H9 (cell line): Measurements from ENCODE around the gene LSM4. TPM values are rescaled to one million over a fixed set of nuclear protein-coding genes. Genes with fewer than 3 reads are reported as not detected.

Source experiments
- DNase-seq: peaks from one replicate; pipeline ENCODE4 v3.0.0-alpha.2; 2017
- H2AFZ ChIP-seq: one replicate; pipeline ENCODE4 v1.6.1; 2013; ENCODE audit warnings: mild to moderate bottlenecking, low read length, control low read depth, moderate library complexity
- H2AK5ac ChIP-seq: 2 replicates; pipeline ENCODE4 v1.6.1; 2013; ENCODE audit warnings: low read length, control low read depth, mixed read lengths; ENCODE audit not compliant: insufficient read length
- H2BK120ac ChIP-seq: one replicate; pipeline ENCODE4 v1.6.1; 2013; ENCODE audit warnings: low read depth, mild to moderate bottlenecking, low read length, control low read depth, inconsistent platforms; ENCODE audit not compliant: poor library complexity, severe bottlenecking
- H2BK12ac ChIP-seq: 2 replicates; pipeline ENCODE4 v1.6.1; 2013; ENCODE audit warnings: low read length, control low read depth, mixed read lengths, low read depth; ENCODE audit not compliant: insufficient read length
- H2BK15ac ChIP-seq: 2 replicates; pipeline ENCODE4 v1.6.1; 2013; ENCODE audit warnings: low read depth, low read length, control low read depth
- H2BK20ac ChIP-seq: one replicate; pipeline ENCODE4 v1.6.1; 2013; ENCODE audit warnings: low read depth, mild to moderate bottlenecking, low read length, control low read depth, inconsistent platforms; ENCODE audit not compliant: poor library complexity, severe bottlenecking
- H2BK5ac ChIP-seq: 2 replicates; pipeline ENCODE4 v1.6.1; 2013; ENCODE audit warnings: low read length, control low read depth, mixed read lengths; ENCODE audit not compliant: insufficient read length
- H3K14ac ChIP-seq: 2 replicates; pipeline ENCODE4 v1.6.1; 2013; ENCODE audit warnings: low read length, control low read depth; ENCODE audit not compliant: insufficient read depth
- H3K18ac ChIP-seq: 2 replicates; pipeline ENCODE4 v1.6.1; 2013; ENCODE audit warnings: low read depth, mild to moderate bottlenecking, mixed read lengths, low read length, control low read depth; ENCODE audit not compliant: insufficient read length
- H3K23ac ChIP-seq: 2 replicates; pipeline ENCODE4 v1.6.1; 2013; ENCODE audit warnings: low read length, control low read depth, mixed read lengths, low read depth; ENCODE audit not compliant: insufficient read length
- H3K23me2 ChIP-seq: 2 replicates; pipeline ENCODE4 v1.6.1; 2013; ENCODE audit warnings: low read depth, mild to moderate bottlenecking, mixed read lengths, low read length, control low read depth; ENCODE audit not compliant: insufficient read length, poor library complexity, severe bottlenecking
- H3K27ac ChIP-seq: 2 replicates; pipeline ENCODE4 v1.5.1; 2013; ENCODE audit warnings: low read length, control low read depth, mixed read lengths, low read depth; ENCODE audit not compliant: insufficient read length
- H3K27me3 ChIP-seq: 2 replicates; pipeline ENCODE4 v1.6.1; 2013; ENCODE audit warnings: low read length, control low read depth, inconsistent platforms; ENCODE audit not compliant: insufficient read depth
- H3K4ac ChIP-seq: 2 replicates; pipeline ENCODE4 v1.6.1; 2013; ENCODE audit warnings: low read depth, mild to moderate bottlenecking, control low read depth, inconsistent platforms, low read length, moderate library complexity
- H3K4me1 ChIP-seq: 2 replicates; pipeline ENCODE4 v1.6.1; 2013; ENCODE audit warnings: low read length, control low read depth, inconsistent platforms; ENCODE audit not compliant: insufficient read depth
- H3K4me2 ChIP-seq: 2 replicates; pipeline ENCODE4 v1.6.1; 2013; ENCODE audit warnings: low read length, control low read depth, mixed read lengths; ENCODE audit not compliant: insufficient read length, insufficient read depth
- H3K56ac ChIP-seq: 2 replicates; pipeline ENCODE4 v1.6.1; 2013; ENCODE audit warnings: low read depth, mild to moderate bottlenecking, mixed read lengths, low read length, control low read depth; ENCODE audit not compliant: insufficient read length
- H3K79me1 ChIP-seq: 2 replicates; pipeline ENCODE4 v1.6.1; 2013; ENCODE audit warnings: low read depth, mild to moderate bottlenecking, moderate library complexity, low read length, control low read depth, inconsistent platforms; ENCODE audit not compliant: insufficient read depth, poor library complexity, severe bottlenecking
- H3K79me2 ChIP-seq: 2 replicates; pipeline ENCODE4 v1.6.1; 2013; ENCODE audit warnings: low read length, control low read depth, inconsistent platforms; ENCODE audit not compliant: insufficient read depth
- H3K9ac ChIP-seq: 2 replicates; pipeline ENCODE4 v1.6.1; 2013; ENCODE audit warnings: low read length, control low read depth, mixed read lengths; ENCODE audit not compliant: insufficient read length; ENCODE audit errors: extremely low read depth
- H3K9me3 ChIP-seq: one replicate; pipeline ENCODE4 v1.6.1; 2013; ENCODE audit warnings: low read depth, low read length, inconsistent platforms; ENCODE audit not compliant: control insufficient read depth
- H3T11ph ChIP-seq: one replicate; pipeline ENCODE4 v1.6.1; 2013; ENCODE audit warnings: mild to moderate bottlenecking, low read length, control low read depth, inconsistent platforms
- H4K20me1 ChIP-seq: one replicate; pipeline ENCODE4 v1.6.1; 2013; ENCODE audit not compliant: control insufficient read depth, insufficient read length, insufficient read depth
- H4K5ac ChIP-seq: 2 replicates; pipeline ENCODE4 v1.6.1; 2013; ENCODE audit warnings: low read depth, mild to moderate bottlenecking, mixed read lengths, low read length, control low read depth; ENCODE audit not compliant: insufficient read length
- H4K8ac ChIP-seq: replicated peaks from 2 replicates; pipeline ENCODE4 v1.6.1; 2013; ENCODE audit warnings: low read length, control low read depth, mixed read lengths, low read depth; ENCODE audit not compliant: insufficient read length
- H4K91ac ChIP-seq: 2 replicates; pipeline ENCODE4 v1.6.1; 2013; ENCODE audit warnings: low read depth, mild to moderate bottlenecking, moderate library complexity, mixed read lengths, low read length, control low read depth; ENCODE audit not compliant: insufficient read length
- H3K27ac Mint-ChIP-seq, 3 experiments: 2 replicates in 2 of 3; 3 replicates in 1 of 3; pipeline ENCODE4 v1.8.0; 2020 to 2021; ENCODE audit warnings: mixed read lengths in 3 of 3, mild to moderate bottlenecking in 1 of 3, moderate library complexity in 1 of 3
- H3K27me3 Mint-ChIP-seq: 2 replicates; pipeline ENCODE4 v1.8.0; 2021; ENCODE audit warnings: low read depth, mild to moderate bottlenecking, moderate library complexity, mixed read lengths
- H3K36me3 Mint-ChIP-seq, 3 experiments: 2 replicates in 2 of 3; 3 replicates in 1 of 3; pipeline ENCODE4 v1.8.0; 2020 to 2021; ENCODE audit warnings: low read depth in 3 of 3, mixed read lengths in 3 of 3; ENCODE audit not compliant: insufficient read depth in 1 of 3
- H3K4me1 Mint-ChIP-seq, 2 experiments: 2 replicates each; pipeline ENCODE4 v1.8.0; 2020; ENCODE audit warnings: mixed read lengths in 2 of 2
- H3K4me3 Mint-ChIP-seq, 2 experiments: 2 replicates in 1 of 2; 3 replicates in 1 of 2; pipeline ENCODE4 v1.8.0; 2020 to 2021; ENCODE audit warnings: mild to moderate bottlenecking in 2 of 2, mixed read lengths in 2 of 2, moderate library complexity in 1 of 2
- H3K9me3 Mint-ChIP-seq, 2 experiments: 2 replicates in 1 of 2; 3 replicates in 1 of 2; pipeline ENCODE4 v1.8.0; 2020; ENCODE audit warnings: mild to moderate bottlenecking in 2 of 2, mixed read lengths in 2 of 2, moderate library complexity in 1 of 2
- CTCF ChIP-seq: fragments of 200-600 bp; sonication (generic); conservative IDR thresholded peaks from 3 replicates; pipeline ENCODE4 v1.8.0; 2021; ENCODE audit warnings: antibody characterized with exemption, mild to moderate bottlenecking
- WGBS: extraction: QIAGEN DNeasy Blood & Tissue Kit; methylation state at CpG from one replicate; pipeline ENCODE4 v1.1.7; 2013; ENCODE audit warnings: missing lambda C conversion rate, low lambda C conversion rate, mixed read lengths; ENCODE audit not compliant: insufficient read length; ENCODE audit errors: extremely low coverage; 5-methylcytosine and 5-hydroxymethylcytosine counted together
- total RNA-seq: library from RNA; stranded (reverse); gene quantifications from 2 replicates; pipeline ENCODE4 v1.2.1, GENCODE V29; 2021

The LSM4 gene
- total RNA-seq, 1 experiment from 2014 or later, result 342 TPM

DNA sequence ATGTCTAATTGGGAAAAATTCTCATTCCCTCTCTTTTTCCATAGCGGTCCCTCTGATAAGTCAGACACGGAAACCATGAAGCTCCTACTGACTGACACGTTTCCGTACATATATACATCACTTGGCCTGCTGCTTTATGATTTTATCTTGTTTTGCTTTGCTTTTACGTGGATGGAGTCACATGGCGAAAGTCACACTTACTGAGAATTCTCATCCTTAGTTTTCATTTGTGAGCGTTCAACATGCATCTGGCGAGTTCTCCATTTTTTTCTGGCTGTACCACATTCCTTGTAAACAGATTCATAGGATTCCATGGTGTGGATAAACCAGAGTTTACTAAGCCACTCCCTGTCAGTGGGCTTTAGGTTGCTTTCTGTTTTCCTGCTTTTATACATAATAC lies 38.8 kb upstream of the LSM4 start:
- no peak overlapping the region; a peak in 1 of 7 replicates for H3K27ac Mint-ChIP-seq
- no peak overlapping the region for H2AFZ ChIP-seq
- H4K91ac ChIP-seq, result no peak overlapping the region
- no peak overlapping the region for H2AK5ac ChIP-seq
- no peak overlapping the region for H3K18ac ChIP-seq
- no peak overlapping the region for H3K14ac ChIP-seq
- H3K23ac ChIP-seq, result no peak overlapping the region
- no peak for DNase-seq
- no peak overlapping the region for H2BK120ac ChIP-seq
- no peaks in the 10 kb centered on the region for H3K9me3 ChIP-seq
- no peak overlapping the region for H2BK5ac ChIP-seq
- H4K20me1 ChIP-seq, result no peaks in the 10 kb centered on the region
- H3K4me1 Mint-ChIP-seq, result peaks cover 18 to 24% of the 10 kb centered on the region in 2 experiments
- H3K79me2 ChIP-seq, result no peaks in the 10 kb centered on the region
- no peak overlapping the region for H4K5ac ChIP-seq
- no peaks in the 10 kb centered on the region; a peak in 1 of 5 replicates for H3K9me3 Mint-ChIP-seq
- H3K4ac ChIP-seq, result no peak overlapping the region
- H3K4me2 ChIP-seq, result no peak overlapping the region
- H3T11ph ChIP-seq, result no peak overlapping the region
- H3K36me3 Mint-ChIP-seq, result peaks cover 15 to 76% (median 19%) of the 10 kb centered on the region in 3 experiments
- no peak overlapping the region for H2BK12ac ChIP-seq
- H3K4me1 ChIP-seq, result 0 out of 2 replicates have a peak, but pooled peaks cover 2% of the 10 kb centered on the region
- H3K23me2 ChIP-seq, result no peaks in the 10 kb centered on the region
- H4K8ac ChIP-seq, result no peak overlapping the region
- H3K27me3 Mint-ChIP-seq, result no peaks in the 10 kb centered on the region
- H3K9ac ChIP-seq, result no peak overlapping the region
- no peak overlapping the region for H3K56ac ChIP-seq
- no peak overlapping the region for H3K27ac ChIP-seq
- no peak overlapping the region for H2BK15ac ChIP-seq
- H3K79me1 ChIP-seq, result no peaks in the 10 kb centered on the region
- no peak for TF ChIP-seq CTCF
- WGBS, result no CpG with 5 or more reads among the region's 8 CpGs
- no peaks in the 10 kb centered on the region for H3K27me3 ChIP-seq
- no peak overlapping the region for H3K4me3 Mint-ChIP-seq
- no peak overlapping the region for H2BK20ac ChIP-seq
